Measurements from ENCODE around the gene CCDC122. TPM values are rescaled to one million over a fixed set of nuclear protein-coding genes. Genes with fewer than 3 reads are reported as not detected.
A peak's percentile ranks its signal among the peaks of the same experiment; 100 is the strongest.

CCDC122 gene
- total RNA-seq, 3 donors from 2014 or later (not counting 1 experiment from before 2014, with no cell fraction given), result 1.2 to 2.1 (median 1.6) TPM

DNA sequence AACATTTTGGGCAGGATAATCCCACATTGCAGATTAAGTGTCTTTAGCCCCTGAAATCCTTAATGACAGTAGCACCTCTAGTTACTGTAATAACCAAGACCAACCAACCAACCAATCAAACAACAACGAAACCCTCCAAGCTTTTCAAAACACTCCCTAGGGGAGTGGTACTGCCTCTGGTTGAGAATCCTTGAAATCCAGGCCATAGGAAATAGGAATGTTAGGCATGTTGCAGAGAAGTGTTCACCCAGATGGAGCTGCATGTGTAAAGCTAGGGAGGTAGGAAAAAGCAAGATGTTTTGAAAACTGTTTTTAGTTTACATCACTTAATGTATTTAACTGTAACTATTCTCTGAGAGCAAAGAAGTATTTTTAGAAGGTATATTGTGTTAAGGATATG is 4.7 kb upstream of the CCDC122 start:
- Histone ChIP-seq H3K9me3 (ENCODE audit: control insufficient read depth, insufficient read depth, low read length) (no peaks in the 10 kb centered on the region), H3K27ac (ENCODE audit: low read length) (no peak overlapping the region), H3K27me3 (ENCODE audit: control insufficient read depth, insufficient read depth, low read length) (no peaks in the 10 kb centered on the region), H3K4me1 (ENCODE audit: control insufficient read depth, insufficient read depth, low read length) (peaks cover 7% of the 10 kb centered on the region), H3K36me3 (ENCODE audit: control insufficient read depth, insufficient read depth, low read length) (no peaks in the 10 kb centered on the region), H3K4me3 (ENCODE audit: low read length) (no peak overlapping the region)
- H3K4me3 Mint-ChIP-seq, result no peak overlapping the region
- TF ChIP-seq, protein P1, sequence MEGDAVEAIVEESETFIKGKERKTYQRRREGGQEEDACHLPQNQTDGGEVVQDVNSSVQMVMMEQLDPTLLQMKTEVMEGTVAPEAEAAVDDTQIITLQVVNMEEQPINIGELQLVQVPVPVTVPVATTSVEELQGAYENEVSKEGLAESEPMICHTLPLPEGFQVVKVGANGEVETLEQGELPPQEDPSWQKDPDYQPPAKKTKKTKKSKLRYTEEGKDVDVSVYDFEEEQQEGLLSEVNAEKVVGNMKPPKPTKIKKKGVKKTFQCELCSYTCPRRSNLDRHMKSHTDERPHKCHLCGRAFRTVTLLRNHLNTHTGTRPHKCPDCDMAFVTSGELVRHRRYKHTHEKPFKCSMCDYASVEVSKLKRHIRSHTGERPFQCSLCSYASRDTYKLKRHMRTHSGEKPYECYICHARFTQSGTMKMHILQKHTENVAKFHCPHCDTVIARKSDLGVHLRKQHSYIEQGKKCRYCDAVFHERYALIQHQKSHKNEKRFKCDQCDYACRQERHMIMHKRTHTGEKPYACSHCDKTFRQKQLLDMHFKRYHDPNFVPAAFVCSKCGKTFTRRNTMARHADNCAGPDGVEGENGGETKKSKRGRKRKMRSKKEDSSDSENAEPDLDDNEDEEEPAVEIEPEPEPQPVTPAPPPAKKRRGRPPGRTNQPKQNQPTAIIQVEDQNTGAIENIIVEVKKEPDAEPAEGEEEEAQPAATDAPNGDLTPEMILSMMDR (IDR thresholded peaks at IDR 0.05), result no peak
- peaks cover 9 to 14% of the 10 kb centered on the region in 2 donors for H3K4me1 Mint-ChIP-seq
- ATAC-seq (no peak), DNase-seq (no peak)
- no CpG with 5 or more reads among the region's 1 CpG for WGBS (ENCODE audit: insufficient coverage)
- H3K27me3 Mint-ChIP-seq (ENCODE audit: low read depth in 2 of 2), result no peaks in the 10 kb centered on the region
- no peak overlapping the region for H3K27ac Mint-ChIP-seq
- no peaks in the 10 kb centered on the region for H3K36me3 Mint-ChIP-seq
- intact Hi-C loops (cut with micrococcal nuclease), result no loop called here
- H3K9me3 Mint-ChIP-seq, result no peaks in the 10 kb centered on the region

DNA sequence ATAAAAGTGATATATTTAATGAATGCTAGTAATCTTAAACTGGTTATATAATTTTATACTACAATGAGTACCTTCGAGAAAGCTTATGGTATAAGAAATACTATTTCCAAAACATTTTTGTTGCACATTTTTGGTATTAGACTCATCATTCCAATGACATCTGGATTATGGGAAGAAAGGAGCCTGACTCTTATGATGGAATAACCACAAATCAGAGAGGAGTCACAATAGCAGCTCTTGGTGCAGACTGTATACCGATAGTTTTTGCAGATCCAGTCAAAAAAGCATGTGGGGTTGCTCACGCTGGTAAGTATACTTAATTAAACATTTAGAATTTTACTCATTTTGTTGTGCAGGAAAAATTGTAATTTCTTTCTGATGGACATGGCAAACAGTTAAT is 4.1 kb upstream of the CCDC122 start:
- H3K4me3 Mint-ChIP-seq, result no peak overlapping the region
- Histone ChIP-seq H3K36me3 (ENCODE audit: control insufficient read depth, insufficient read depth, low read length) (no peaks in the 10 kb centered on the region), H3K9me3 (ENCODE audit: control insufficient read depth, insufficient read depth, low read length) (no peaks in the 10 kb centered on the region), H3K27ac (ENCODE audit: low read length) (no peak overlapping the region), H3K27me3 (ENCODE audit: control insufficient read depth, insufficient read depth, low read length) (no peaks in the 10 kb centered on the region), H3K4me3 (ENCODE audit: low read length) (no peak overlapping the region), H3K4me1 (ENCODE audit: control insufficient read depth, insufficient read depth, low read length) (peaks cover 11% of the 10 kb centered on the region)
- H3K27me3 Mint-ChIP-seq (ENCODE audit: low read depth in 2 of 2), result no peaks in the 10 kb centered on the region
- ATAC-seq (no peak), DNase-seq (no peak)
- 100% methylated on average over 1 of the region's 3 CpGs for WGBS (ENCODE audit: insufficient coverage)
- intact Hi-C loops (cut with micrococcal nuclease), result no loop called here
- no peak overlapping the region for H3K27ac Mint-ChIP-seq
- H3K9me3 Mint-ChIP-seq, result no peaks in the 10 kb centered on the region
- TF ChIP-seq, protein P1 (IDR thresholded peaks at IDR 0.05), result no peak
- H3K4me1 Mint-ChIP-seq, result peaks cover 10 to 20% of the 10 kb centered on the region in 2 donors
- H3K36me3 Mint-ChIP-seq, result no peaks in the 10 kb centered on the region

DNA sequence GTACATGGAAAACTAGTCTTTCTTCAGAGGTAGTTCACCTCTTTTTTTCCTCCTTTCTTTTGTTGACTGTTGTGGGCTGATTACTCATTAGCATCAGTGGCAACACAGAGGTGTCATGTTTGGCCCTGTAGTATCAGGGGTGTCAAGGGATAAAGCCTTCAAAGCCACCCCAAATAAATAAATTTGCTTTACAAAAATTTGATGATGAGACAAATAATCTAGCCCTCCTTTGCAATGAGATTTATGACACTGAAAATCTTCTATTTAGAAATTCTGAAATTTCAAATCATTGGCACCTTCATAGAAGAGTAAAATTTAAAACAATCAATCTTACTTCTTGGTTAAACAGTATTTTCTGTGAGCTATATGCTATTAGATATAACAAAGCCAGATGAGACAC is 2.0 kb upstream of the CCDC122 start:
- Mint-ChIP-seq H3K27me3 (ENCODE audit: low read depth in 2 of 2) (no peaks in the 10 kb centered on the region), H3K4me1 (peaks cover 16 to 28% of the 10 kb centered on the region in 2 donors), H3K9me3 (no peaks in the 10 kb centered on the region), H3K4me3 (peak overlapping the region; percentile 55), H3K36me3 (no peaks in the 10 kb centered on the region), H3K27ac (no peak overlapping the region)
- DNase-seq (no peak), ATAC-seq (no peak)
- H3K27ac ChIP-seq (ENCODE audit: low read length), result no peak overlapping the region
- intact Hi-C loops (cut with micrococcal nuclease), result no loop called here
- H3K4me1 ChIP-seq (ENCODE audit: control insufficient read depth, insufficient read depth, low read length), result peaks cover 12% of the 10 kb centered on the region
- H3K9me3 ChIP-seq (ENCODE audit: control insufficient read depth, insufficient read depth, low read length), result no peaks in the 10 kb centered on the region
- TF ChIP-seq, protein P1 (IDR thresholded peaks at IDR 0.05), result no peak
- no peaks in the 10 kb centered on the region for H3K36me3 ChIP-seq (ENCODE audit: control insufficient read depth, insufficient read depth, low read length)
- H3K4me3 ChIP-seq (ENCODE audit: low read length), result no peak overlapping the region
- H3K27me3 ChIP-seq (ENCODE audit: control insufficient read depth, insufficient read depth, low read length), result no peaks in the 10 kb centered on the region

DNA sequence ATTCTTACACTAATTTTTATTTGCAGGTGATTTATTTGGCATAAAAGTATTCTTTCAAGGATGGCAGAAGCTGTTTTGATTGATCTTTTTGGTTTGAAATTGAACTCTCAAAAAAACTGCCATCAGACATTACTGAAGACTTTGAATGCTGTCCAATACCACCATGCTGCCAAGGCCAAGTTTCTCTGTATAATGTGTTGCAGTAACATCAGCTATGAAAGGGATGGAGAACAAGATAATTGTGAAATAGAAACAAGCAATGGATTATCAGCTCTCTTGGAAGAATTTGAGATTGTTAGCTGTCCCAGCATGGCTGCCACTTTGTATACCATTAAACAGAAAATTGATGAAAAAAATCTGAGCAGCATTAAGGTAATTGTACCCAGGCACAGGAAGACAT is 1.4 kb upstream of the CCDC122 start:
- H3K27me3 Mint-ChIP-seq (ENCODE audit: low read depth in 2 of 2), result no peaks in the 10 kb centered on the region
- intact Hi-C loops (cut with micrococcal nuclease), result no loop called here
- H3K36me3 Mint-ChIP-seq, result no peaks in the 10 kb centered on the region
- no peak overlapping the region for H3K27ac ChIP-seq (ENCODE audit: low read length)
- peaks cover 16 to 28% of the 10 kb centered on the region in 2 donors for H3K4me1 Mint-ChIP-seq
- no peaks in the 10 kb centered on the region for H3K9me3 ChIP-seq (ENCODE audit: control insufficient read depth, insufficient read depth, low read length)
- peak overlapping the region; percentile 83 to 97 for H3K27ac Mint-ChIP-seq
- TF ChIP-seq, protein P1 (IDR thresholded peaks at IDR 0.05), result no peak
- no peaks in the 10 kb centered on the region for H3K36me3 ChIP-seq (ENCODE audit: control insufficient read depth, insufficient read depth, low read length)
- no peaks in the 10 kb centered on the region for H3K27me3 ChIP-seq (ENCODE audit: control insufficient read depth, insufficient read depth, low read length)
- H3K4me3 ChIP-seq (ENCODE audit: low read length), result no peak overlapping the region
- H3K4me3 Mint-ChIP-seq, result peak overlapping the region; percentile 56
- ATAC-seq (no peak), DNase-seq (no peak)
- no peaks in the 10 kb centered on the region for H3K9me3 Mint-ChIP-seq
- peaks cover 12% of the 10 kb centered on the region for H3K4me1 ChIP-seq (ENCODE audit: control insufficient read depth, insufficient read depth, low read length)

Data from natural killer cell (primary cell).